GM19324 (cell line): ENCODE results near the gene DFFA.

Experiments
- ATAC-seq: cut with Tn5 transposase; IDR thresholded peaks from one replicate; pipeline ENCODE4 v1.9.1; 2021; ENCODE audit warnings: mild to moderate bottlenecking, moderate library complexity; ENCODE audit not compliant: unreplicated experiment, low FRiP score

The DFFA gene

GRCh38 chr1:10472220-10473144 is at the start of gene DFFA:
DFFA (minus strand) TSS chr1:10472529; CDS start chr1:10472458, 71 bp downstream.
- ATAC-seq = peak; percentile 83

- ATAC-seq = no peak
Measured at GRCh38 chr1:10521537-10522157, 49.3 kb upstream of the DFFA start.

- no peak for ATAC-seq
Measured at GRCh38 chr1:10520952-10521351, 48.6 kb upstream of the DFFA start.

GRCh38 chr1:10520497-10520896 is 48.2 kb upstream of the DFFA start:
- ATAC-seq = no peak

DNA sequence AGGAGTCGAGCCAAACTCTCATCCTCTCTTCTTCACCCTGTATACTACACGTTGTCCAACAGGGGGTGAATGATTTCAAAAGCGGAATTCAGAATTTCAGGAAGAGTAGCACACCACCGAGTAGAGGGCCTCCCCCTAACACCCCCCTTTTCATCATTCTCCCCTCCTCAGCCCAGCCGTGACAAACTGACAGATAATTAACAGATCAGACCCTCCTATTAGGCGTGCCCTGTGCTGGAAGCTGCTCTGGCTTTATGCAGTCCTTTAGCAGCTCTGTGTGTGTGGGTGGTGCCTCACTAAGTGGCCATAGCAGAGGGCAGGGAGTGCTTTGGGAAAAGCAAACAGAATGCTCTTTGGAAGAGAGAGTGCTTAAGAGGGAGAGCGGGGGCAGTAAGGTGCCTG is 46.7 kb upstream of the DFFA start:
- ATAC-seq = no peak

- no peak for ATAC-seq
Measured at GRCh38 chr1:10517677-10517982, 45.3 kb upstream of the DFFA start.

GRCh38 chr1:10516925-10517676 is 44.8 kb upstream of the DFFA start:
- no peak for ATAC-seq

- ATAC-seq = no peak
Measured at GRCh38 chr1:10515976-10516750, 43.8 kb upstream of the DFFA start.

DNA sequence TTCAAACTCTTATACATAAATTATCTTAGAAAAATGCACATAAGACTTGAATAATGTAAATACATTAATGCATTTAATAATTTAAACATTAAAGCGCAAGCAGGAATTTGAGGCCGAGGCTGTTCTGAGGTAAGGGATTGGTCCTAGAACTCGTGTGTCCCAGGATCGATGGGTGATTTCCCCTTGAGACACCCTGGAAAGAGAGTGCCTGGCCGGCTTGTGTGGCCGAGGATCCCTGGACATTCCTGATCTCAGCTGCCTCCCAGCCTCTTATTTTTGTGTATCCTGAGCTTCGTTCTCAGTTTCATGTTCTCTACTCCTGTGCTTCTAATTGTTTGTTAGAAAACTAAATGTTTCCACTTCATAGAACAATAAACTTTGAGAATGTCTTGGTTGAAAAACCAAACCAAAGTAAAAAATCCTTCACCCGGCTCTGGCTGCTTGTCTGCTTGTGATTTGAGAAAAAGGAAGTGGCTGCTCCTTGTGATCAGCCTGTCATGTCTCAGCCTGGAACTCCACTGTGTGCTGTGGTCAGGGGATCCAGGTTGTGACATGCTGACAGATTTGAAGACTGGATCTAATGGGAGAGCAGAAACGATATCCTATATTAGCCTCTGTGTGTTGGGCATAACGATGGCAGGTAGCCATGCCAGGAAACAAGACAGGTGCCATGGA is 43.1 kb upstream of the DFFA start:
- no peak for ATAC-seq

DNA sequence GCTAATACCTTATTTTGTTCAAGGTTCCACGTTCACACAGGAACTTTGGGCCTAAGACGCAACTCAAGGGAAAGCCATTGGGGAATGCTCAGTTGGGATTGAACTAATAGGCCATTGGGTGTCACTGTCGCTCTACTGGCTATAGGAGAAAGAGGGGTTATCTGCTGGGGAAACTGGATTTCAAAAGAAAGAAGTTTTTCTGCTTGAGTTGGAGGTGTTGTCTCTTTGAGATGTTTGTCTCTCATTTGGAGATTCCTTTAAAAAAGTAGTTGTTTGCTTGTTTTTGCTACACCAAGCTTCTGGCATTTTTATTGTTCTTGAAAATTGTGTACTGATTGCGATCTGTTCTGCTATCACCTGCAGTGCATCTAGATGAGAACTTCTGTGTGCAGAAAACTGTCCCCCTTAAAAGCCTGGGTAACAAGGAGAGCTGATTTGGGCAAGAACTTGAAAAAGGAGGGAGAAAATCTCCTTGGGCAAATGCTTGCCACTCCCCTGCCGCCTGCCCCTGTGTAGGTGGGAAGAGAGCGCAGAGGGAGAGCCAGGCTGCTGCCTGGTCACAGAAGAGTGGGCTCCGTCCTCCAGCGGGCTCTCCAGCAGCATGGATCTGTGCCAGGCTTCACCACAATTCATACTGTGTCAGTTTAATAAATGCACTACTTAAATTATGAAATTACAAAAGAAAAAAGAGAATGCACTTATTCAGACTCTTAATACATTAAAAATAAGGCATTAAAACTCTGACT is 42.3 kb upstream of the DFFA start:
- no peak for ATAC-seq

DNA sequence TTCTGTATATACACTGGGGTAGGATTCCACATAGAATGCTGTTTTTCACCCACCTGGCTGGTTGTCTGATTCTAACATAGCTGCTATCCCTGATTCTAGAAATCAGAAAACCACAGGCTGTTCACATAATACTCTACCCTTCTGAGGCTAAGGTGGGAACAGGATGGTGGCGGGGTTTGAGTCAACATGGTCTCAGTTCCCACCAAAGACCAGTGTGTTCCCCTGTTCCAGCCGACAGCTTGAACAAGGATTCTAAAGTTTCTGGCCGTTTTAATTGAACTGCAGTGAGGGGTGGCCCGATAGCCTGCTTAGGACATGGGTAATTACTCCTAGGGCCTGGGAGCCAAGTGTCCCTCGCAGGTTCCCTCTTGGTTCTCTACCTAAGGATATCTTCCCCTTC is 40.9 kb upstream of the DFFA start:
- no peak for ATAC-seq

DNA sequence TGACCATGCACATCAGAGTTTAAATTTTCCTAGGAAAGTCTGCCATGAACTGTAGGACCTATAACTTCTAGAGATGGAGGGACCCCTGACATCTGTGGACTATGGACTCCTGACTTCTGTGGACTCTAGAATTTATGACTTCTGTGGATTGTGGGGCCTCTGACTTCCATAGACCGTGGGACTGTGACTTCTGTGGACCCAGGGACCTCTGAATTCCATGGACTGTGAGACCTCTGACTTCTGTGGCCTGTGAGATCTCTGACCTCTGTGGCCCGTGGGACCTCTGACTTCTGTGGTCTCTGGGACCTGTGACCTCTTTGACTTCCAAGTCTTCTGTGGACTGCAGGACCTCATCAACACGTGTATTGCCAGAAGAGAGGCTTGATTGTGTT is 39.2 kb upstream of the DFFA start:
- no peak for ATAC-seq

DNA sequence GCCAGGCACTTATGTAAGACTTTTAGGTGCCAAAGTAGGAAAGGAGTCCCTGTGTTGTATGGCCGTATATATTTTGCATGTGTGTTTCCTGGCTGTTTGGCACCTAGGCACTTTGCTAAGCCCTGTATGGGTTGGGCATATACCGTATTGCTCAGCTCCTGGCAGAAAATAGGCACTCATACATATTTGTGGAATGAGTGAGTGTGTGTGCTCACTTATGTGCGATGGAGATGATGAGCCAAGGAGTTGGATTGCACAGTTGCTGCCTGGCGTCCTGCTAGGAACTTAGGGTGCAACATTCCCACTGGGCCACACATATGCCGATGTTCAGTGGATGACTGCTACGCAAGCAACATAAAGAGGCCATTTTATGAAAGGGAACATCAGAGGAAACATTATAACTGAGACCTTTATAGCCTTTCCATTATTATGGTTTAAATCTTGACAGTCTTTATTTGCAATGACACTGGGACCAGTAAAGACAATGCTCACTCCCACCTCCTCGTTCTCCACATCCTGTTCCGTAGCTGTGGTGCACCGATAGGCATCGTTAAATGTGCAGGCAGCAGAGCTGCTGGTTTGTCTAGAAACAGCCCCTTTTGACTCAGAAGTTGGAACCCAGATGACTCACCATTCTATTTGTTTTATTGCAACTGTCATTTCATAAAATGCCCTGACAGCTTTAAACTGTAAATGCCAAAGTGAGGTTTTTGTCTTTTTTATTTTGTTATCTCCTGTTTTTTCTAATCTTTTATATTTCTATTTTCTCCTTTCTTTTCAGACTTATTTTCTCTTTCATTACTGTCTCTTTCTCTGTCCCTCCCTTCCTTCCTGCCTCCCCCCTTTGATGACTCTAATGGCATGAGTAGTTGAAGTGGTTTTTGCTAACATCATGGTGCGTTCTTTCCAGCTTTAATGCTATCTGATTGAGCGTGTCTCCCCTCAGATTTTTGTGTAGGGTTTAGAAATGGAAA is 38.5 kb upstream of the DFFA start:
- ATAC-seq = no peak

- no peak for ATAC-seq
Measured at GRCh38 chr1:10509809-10510509, 37.6 kb upstream of the DFFA start.

- ATAC-seq = no peak
Measured at GRCh38 chr1:10508511-10508951, 36.2 kb upstream of the DFFA start.

GRCh38 chr1:10507111-10507879 is 35.0 kb upstream of the DFFA start:
- ATAC-seq = no peak

DNA sequence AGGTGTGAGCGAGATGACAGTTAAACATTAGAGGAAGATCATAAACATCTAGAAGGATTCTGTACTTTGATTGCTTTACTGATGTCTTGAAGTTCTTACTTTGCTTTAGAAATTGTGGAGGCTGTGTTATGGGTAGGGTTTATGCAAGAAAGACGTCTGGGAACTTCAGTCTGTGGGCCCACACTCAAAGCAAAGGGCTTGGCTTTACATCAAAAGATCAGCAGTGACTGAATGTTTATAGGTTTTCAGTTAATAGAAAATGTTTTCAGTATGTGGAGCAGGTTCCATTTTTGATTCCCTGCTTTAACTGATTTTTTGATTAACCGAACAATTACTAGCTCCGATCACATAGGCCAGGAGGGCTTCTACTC is 34.3 kb upstream of the DFFA start:
- ATAC-seq = no peak
